Measurements from ENCODE around the gene TMEM42.
A peak's percentile ranks its signal among the peaks of the same experiment; 100 is the strongest.

DNA sequence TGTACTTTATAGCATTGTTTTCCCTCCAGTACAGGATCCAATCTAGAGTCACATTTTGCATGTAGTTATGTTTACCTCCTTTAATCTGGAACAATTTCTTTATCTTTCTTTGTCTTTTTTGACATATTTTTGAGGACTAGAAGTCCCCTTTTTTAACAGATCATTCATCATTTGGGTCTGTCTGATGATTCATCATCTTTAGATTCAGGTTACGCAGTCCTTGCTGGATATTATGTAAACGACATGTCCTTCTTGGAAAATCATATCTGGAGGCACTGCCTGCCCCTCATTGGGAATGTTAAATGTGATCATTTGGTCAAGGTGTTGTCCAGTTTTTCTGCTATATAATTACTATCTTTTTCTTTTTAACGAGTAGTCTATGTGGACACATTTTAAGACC lies 31.0 kb downstream of the TMEM42 start:
- TF ChIP-seq, protein P1, sequence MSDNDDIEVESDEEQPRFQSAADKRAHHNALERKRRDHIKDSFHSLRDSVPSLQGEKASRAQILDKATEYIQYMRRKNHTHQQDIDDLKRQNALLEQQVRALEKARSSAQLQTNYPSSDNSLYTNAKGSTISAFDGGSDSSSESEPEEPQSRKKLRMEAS (IDR thresholded peaks at IDR 0.05; ENCODE audit: low read depth), result no peak; the same call in 1 of the 2 replicates
- TF ChIP-seq RXRA (IDR thresholded peaks at IDR 0.05; ENCODE audit: borderline replicate concordance, low read depth), result no peak
- TF ChIP-seq, protein P2, sequence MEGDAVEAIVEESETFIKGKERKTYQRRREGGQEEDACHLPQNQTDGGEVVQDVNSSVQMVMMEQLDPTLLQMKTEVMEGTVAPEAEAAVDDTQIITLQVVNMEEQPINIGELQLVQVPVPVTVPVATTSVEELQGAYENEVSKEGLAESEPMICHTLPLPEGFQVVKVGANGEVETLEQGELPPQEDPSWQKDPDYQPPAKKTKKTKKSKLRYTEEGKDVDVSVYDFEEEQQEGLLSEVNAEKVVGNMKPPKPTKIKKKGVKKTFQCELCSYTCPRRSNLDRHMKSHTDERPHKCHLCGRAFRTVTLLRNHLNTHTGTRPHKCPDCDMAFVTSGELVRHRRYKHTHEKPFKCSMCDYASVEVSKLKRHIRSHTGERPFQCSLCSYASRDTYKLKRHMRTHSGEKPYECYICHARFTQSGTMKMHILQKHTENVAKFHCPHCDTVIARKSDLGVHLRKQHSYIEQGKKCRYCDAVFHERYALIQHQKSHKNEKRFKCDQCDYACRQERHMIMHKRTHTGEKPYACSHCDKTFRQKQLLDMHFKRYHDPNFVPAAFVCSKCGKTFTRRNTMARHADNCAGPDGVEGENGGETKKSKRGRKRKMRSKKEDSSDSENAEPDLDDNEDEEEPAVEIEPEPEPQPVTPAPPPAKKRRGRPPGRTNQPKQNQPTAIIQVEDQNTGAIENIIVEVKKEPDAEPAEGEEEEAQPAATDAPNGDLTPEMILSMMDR (IDR thresholded peaks at IDR 0.05), result no peak
- TF ChIP-seq ELF1 (IDR thresholded peaks at IDR 0.05), result no peak
- no peak for TF ChIP-seq POLR2AphosphoS5 (IDR thresholded peaks at IDR 0.05; ENCODE audit: low read depth, low read length)
- no peak for TF ChIP-seq EZH2phosphoT487 (IDR thresholded peaks at IDR 0.05; ENCODE audit: borderline replicate concordance, low read depth)
- TF ChIP-seq TCF12 (IDR thresholded peaks at IDR 0.05), result no peak
- TF ChIP-seq, protein P3, sequence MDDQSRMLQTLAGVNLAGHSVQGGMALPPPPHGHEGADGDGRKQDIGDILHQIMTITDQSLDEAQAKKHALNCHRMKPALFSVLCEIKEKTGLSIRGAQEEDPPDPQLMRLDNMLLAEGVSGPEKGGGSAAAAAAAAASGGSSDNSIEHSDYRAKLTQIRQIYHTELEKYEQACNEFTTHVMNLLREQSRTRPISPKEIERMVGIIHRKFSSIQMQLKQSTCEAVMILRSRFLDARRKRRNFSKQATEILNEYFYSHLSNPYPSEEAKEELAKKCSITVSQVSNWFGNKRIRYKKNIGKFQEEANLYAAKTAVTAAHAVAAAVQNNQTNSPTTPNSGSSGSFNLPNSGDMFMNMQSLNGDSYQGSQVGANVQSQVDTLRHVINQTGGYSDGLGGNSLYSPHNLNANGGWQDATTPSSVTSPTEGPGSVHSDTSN (IDR thresholded peaks at IDR 0.05), result peak; percentile 83
- TF ChIP-seq, protein P4, sequence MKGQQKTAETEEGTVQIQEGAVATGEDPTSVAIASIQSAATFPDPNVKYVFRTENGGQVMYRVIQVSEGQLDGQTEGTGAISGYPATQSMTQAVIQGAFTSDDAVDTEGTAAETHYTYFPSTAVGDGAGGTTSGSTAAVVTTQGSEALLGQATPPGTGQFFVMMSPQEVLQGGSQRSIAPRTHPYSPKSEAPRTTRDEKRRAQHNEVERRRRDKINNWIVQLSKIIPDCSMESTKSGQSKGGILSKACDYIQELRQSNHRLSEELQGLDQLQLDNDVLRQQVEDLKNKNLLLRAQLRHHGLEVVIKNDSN (IDR thresholded peaks at IDR 0.05; ENCODE audit: borderline replicate concordance, low read depth), result no peak
